Measurements from ENCODE around the gene CAMK2B.

GRCh38 chr7:44326261-44327125 is 1.1 kb upstream of the CAMK2B start:
- TF ChIP-seq TCF7L2 (IDR thresholded peaks at IDR 0.05; ENCODE audit: borderline replicate concordance, extremely low read depth, insufficient read depth, insufficient read length) (no peak), ZBTB33 (IDR thresholded peaks at IDR 0.05; ENCODE audit: extremely low read depth, insufficient replicate concordance, low read length) (no peak), SIN3A (IDR thresholded peaks at IDR 0.05; ENCODE audit: low read depth) (no peak), ELF1 (IDR thresholded peaks at IDR 0.05; ENCODE audit: borderline replicate concordance, low read depth) (no peak), POLR2AphosphoS5 (IDR thresholded peaks at IDR 0.05; ENCODE audit: low read depth, low read length) (no peak), YY1 (IDR thresholded peaks at IDR 0.05; ENCODE audit: extremely low read depth, insufficient replicate concordance, low read depth, low read length) (no peak), EZH2 (IDR thresholded peaks at IDR 0.05) (no peak), CEBPB (IDR thresholded peaks at IDR 0.05; ENCODE audit: low read depth) (no peak), POLR2A (IDR thresholded peaks at IDR 0.05; ENCODE audit: borderline replicate concordance, extremely low read depth, insufficient read depth, insufficient read length) (no peak)
- TF ChIP-seq, protein P1, sequence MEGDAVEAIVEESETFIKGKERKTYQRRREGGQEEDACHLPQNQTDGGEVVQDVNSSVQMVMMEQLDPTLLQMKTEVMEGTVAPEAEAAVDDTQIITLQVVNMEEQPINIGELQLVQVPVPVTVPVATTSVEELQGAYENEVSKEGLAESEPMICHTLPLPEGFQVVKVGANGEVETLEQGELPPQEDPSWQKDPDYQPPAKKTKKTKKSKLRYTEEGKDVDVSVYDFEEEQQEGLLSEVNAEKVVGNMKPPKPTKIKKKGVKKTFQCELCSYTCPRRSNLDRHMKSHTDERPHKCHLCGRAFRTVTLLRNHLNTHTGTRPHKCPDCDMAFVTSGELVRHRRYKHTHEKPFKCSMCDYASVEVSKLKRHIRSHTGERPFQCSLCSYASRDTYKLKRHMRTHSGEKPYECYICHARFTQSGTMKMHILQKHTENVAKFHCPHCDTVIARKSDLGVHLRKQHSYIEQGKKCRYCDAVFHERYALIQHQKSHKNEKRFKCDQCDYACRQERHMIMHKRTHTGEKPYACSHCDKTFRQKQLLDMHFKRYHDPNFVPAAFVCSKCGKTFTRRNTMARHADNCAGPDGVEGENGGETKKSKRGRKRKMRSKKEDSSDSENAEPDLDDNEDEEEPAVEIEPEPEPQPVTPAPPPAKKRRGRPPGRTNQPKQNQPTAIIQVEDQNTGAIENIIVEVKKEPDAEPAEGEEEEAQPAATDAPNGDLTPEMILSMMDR (IDR thresholded peaks at IDR 0.05 in 2 of 3, conservative IDR thresholded peaks at IDR 0.05 in 1 of 3; ENCODE audit: borderline replicate concordance in 1 of 3, insufficient read depth in 1 of 3, low read depth in 2 of 3, low read length in 2 of 3): no peak
- TF ChIP-seq, protein P2, sequence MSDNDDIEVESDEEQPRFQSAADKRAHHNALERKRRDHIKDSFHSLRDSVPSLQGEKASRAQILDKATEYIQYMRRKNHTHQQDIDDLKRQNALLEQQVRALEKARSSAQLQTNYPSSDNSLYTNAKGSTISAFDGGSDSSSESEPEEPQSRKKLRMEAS (IDR thresholded peaks at IDR 0.05): no peak
